ENCODE results near the gene EFHB.

EFHB gene

GRCh38 chr3:19945534-19945933 is 11.5 kb upstream of the EFHB start:
- Histone ChIP-seq H3K36me3 (replicated peaks in 1 of 2; ENCODE audit: control insufficient read depth in 2 of 2, insufficient read depth in 2 of 2, low read length in 2 of 2) (peaks cover 0 to 13% of the 10 kb centered on the region in 2 donors), H3K79me1 (ENCODE audit: low read depth, low read length) (peaks cover 2% of the 10 kb centered on the region), H2BK12ac (ENCODE audit: low read length) (no peak overlapping the region), H4K8ac (ENCODE audit: low read depth, low read length) (no peak overlapping the region), H2BK15ac (ENCODE audit: low read length) (no peak overlapping the region), H3K4me1 (ENCODE audit: control insufficient read depth in 2 of 2, insufficient read depth in 1 of 2, low read depth in 1 of 2, low read length in 2 of 2) (peaks cover 2 to 3% of the 10 kb centered on the region in 2 donors), H4K91ac (ENCODE audit: low read depth, low read length, poor library complexity) (no peak overlapping the region), H3K23ac (ENCODE audit: low read depth, low read length, poor library complexity) (no peak overlapping the region), H3K27me3 (ENCODE audit: control insufficient read depth in 3 of 3, insufficient read depth in 3 of 3, low read depth in 1 of 3, low read length in 3 of 3) (no peaks in the 10 kb centered on the region), H3K4ac (ENCODE audit: low read length) (no peak overlapping the region), H2BK120ac (ENCODE audit: low read depth, low read length) (no peak overlapping the region), H3K18ac (ENCODE audit: low read length) (no peak overlapping the region), H3K14ac (ENCODE audit: low read length) (no peak overlapping the region), H2AK5ac (ENCODE audit: low read depth, low read length) (no peak overlapping the region), H2AFZ (ENCODE audit: low read length) (no peak overlapping the region), H3K9me3 (replicated peaks in 1 of 2; ENCODE audit: control insufficient read depth in 2 of 2, insufficient read depth in 1 of 2, low read depth in 1 of 2, low read length in 2 of 2) (no peaks in the 10 kb centered on the region), H3K27ac (replicated peaks; ENCODE audit: low read length) (no peak overlapping the region), H2BK5ac (ENCODE audit: low read length) (no peak overlapping the region), H3K4me2 (ENCODE audit: insufficient read depth, low read length, poor library complexity, severe bottlenecking) (no peak overlapping the region), H3K4me3 (ENCODE audit: low read length in 2 of 2) (no peak overlapping the region), H3K9ac (ENCODE audit: low read depth, low read length, poor library complexity) (no peak overlapping the region)
- no peak for DNase-seq (ENCODE audit: low spot score)
- WGBS, 2 donors (ENCODE audit: extremely low coverage in 2 of 2, insufficient read length in 2 of 2, insufficient replicate concordance in 1 of 2), result no CpG with 5 or more reads among the region's 9 CpGs

GRCh38 chr3:19940643-19941042 is 6.6 kb upstream of the EFHB start:
- Histone ChIP-seq H3K4me2 (ENCODE audit: insufficient read depth, low read length, poor library complexity, severe bottlenecking) (no peak overlapping the region), H2AFZ (ENCODE audit: low read length) (no peak overlapping the region), H2BK15ac (ENCODE audit: low read length) (no peak overlapping the region), H2BK5ac (ENCODE audit: low read length) (no peak overlapping the region), H3K23ac (ENCODE audit: low read depth, low read length, poor library complexity) (no peak overlapping the region), H3K9me3 (replicated peaks in 1 of 2; ENCODE audit: control insufficient read depth in 2 of 2, insufficient read depth in 1 of 2, low read depth in 1 of 2, low read length in 2 of 2) (no peaks in the 10 kb centered on the region), H2BK120ac (ENCODE audit: low read depth, low read length) (no peak overlapping the region), H3K4me3 (ENCODE audit: low read length in 2 of 2) (no peak overlapping the region), H3K18ac (ENCODE audit: low read length) (no peak overlapping the region), H4K8ac (ENCODE audit: low read depth, low read length) (no peak overlapping the region), H3K4ac (ENCODE audit: low read length) (no peak overlapping the region), H3K27ac (replicated peaks; ENCODE audit: low read length) (no peak overlapping the region), H2BK12ac (ENCODE audit: low read length) (no peak overlapping the region), H3K36me3 (replicated peaks in 1 of 2; ENCODE audit: control insufficient read depth in 2 of 2, insufficient read depth in 2 of 2, low read length in 2 of 2) (no peaks in the 10 kb centered on the region), H4K91ac (ENCODE audit: low read depth, low read length, poor library complexity) (no peak overlapping the region), H3K9ac (ENCODE audit: low read depth, low read length, poor library complexity) (no peak overlapping the region), H3K14ac (ENCODE audit: low read length) (no peak overlapping the region), H3K27me3 (ENCODE audit: control insufficient read depth in 3 of 3, insufficient read depth in 3 of 3, low read depth in 1 of 3, low read length in 3 of 3) (no peaks in the 10 kb centered on the region), H2AK5ac (ENCODE audit: low read depth, low read length) (no peak overlapping the region), H3K79me1 (ENCODE audit: low read depth, low read length) (no peaks in the 10 kb centered on the region), H3K4me1 (ENCODE audit: control insufficient read depth in 2 of 2, insufficient read depth in 1 of 2, low read depth in 1 of 2, low read length in 2 of 2) (no peaks in the 10 kb centered on the region)
- DNase-seq (ENCODE audit: low spot score), result no peak
- no CpG with 5 or more reads among the region's 1 CpG for WGBS, 2 donors (ENCODE audit: extremely low coverage in 2 of 2, insufficient read length in 2 of 2, insufficient replicate concordance in 1 of 2)

- peaks cover 0 to 3% of the 10 kb centered on the region in 2 donors for H3K4me1 ChIP-seq (ENCODE audit: control insufficient read depth in 2 of 2, insufficient read depth in 1 of 2, low read depth in 1 of 2, low read length in 2 of 2)
- DNase-seq (ENCODE audit: low spot score), result no peak
- no peak overlapping the region for H4K91ac ChIP-seq (ENCODE audit: low read depth, low read length, poor library complexity)
- no peak overlapping the region for H3K4me2 ChIP-seq (ENCODE audit: insufficient read depth, low read length, poor library complexity, severe bottlenecking)
- H3K36me3 ChIP-seq (replicated peaks in 1 of 2; ENCODE audit: control insufficient read depth in 2 of 2, insufficient read depth in 2 of 2, low read length in 2 of 2), result no peaks in the 10 kb centered on the region
- no peak overlapping the region for H3K9ac ChIP-seq (ENCODE audit: low read depth, low read length, poor library complexity)
- H3K14ac ChIP-seq (ENCODE audit: low read length), result no peak overlapping the region
- no peak overlapping the region for H2BK12ac ChIP-seq (ENCODE audit: low read length)
- no peaks in the 10 kb centered on the region for H3K9me3 ChIP-seq (replicated peaks in 1 of 2; ENCODE audit: control insufficient read depth in 2 of 2, insufficient read depth in 1 of 2, low read depth in 1 of 2, low read length in 2 of 2)
- no peak overlapping the region for H2AFZ ChIP-seq (ENCODE audit: low read length)
- WGBS, 2 donors (ENCODE audit: extremely low coverage in 2 of 2, insufficient read length in 2 of 2, insufficient replicate concordance in 1 of 2), result no CpG with 5 or more reads among the region's 1 CpG
- no peak overlapping the region for H2BK15ac ChIP-seq (ENCODE audit: low read length)
- no peak overlapping the region for H3K4me3 ChIP-seq (ENCODE audit: low read length in 2 of 2)
- no peak overlapping the region for H3K18ac ChIP-seq (ENCODE audit: low read length)
- H3K23ac ChIP-seq (ENCODE audit: low read depth, low read length, poor library complexity), result no peak overlapping the region
- no peaks in the 10 kb centered on the region for H3K27me3 ChIP-seq (ENCODE audit: control insufficient read depth in 3 of 3, insufficient read depth in 3 of 3, low read depth in 1 of 3, low read length in 3 of 3)
- H2BK120ac ChIP-seq (ENCODE audit: low read depth, low read length), result no peak overlapping the region
- no peak overlapping the region for H4K8ac ChIP-seq (ENCODE audit: low read depth, low read length)
- H2AK5ac ChIP-seq (ENCODE audit: low read depth, low read length), result no peak overlapping the region
- H2BK5ac ChIP-seq (ENCODE audit: low read length), result no peak overlapping the region
- H3K79me1 ChIP-seq (ENCODE audit: low read depth, low read length), result no peaks in the 10 kb centered on the region
- H3K4ac ChIP-seq (ENCODE audit: low read length), result no peak overlapping the region
- H3K27ac ChIP-seq (replicated peaks; ENCODE audit: low read length), result no peak overlapping the region
These were observed 4.2 kb upstream of the EFHB start for GRCh38 chr3:19938295-19938627.

GRCh38 chr3:19937459-19938294 is 3.7 kb upstream of the EFHB start:
- Histone ChIP-seq H2AFZ (ENCODE audit: low read length) (no peak overlapping the region), H2AK5ac (ENCODE audit: low read depth, low read length) (no peak overlapping the region), H2BK15ac (ENCODE audit: low read length) (no peak overlapping the region), H3K4me2 (ENCODE audit: insufficient read depth, low read length, poor library complexity, severe bottlenecking) (no peak overlapping the region), H3K4ac (ENCODE audit: low read length) (no peak overlapping the region), H3K27ac (replicated peaks; ENCODE audit: low read length) (no peak overlapping the region), H4K8ac (ENCODE audit: low read depth, low read length) (no peak overlapping the region), H4K91ac (ENCODE audit: low read depth, low read length, poor library complexity) (no peak overlapping the region), H3K27me3 (ENCODE audit: control insufficient read depth in 3 of 3, insufficient read depth in 3 of 3, low read depth in 1 of 3, low read length in 3 of 3) (no peaks in the 10 kb centered on the region), H3K4me3 (ENCODE audit: low read length in 2 of 2) (no peak overlapping the region), H3K14ac (ENCODE audit: low read length) (no peak overlapping the region), H3K9me3 (replicated peaks in 1 of 2; ENCODE audit: control insufficient read depth in 2 of 2, insufficient read depth in 1 of 2, low read depth in 1 of 2, low read length in 2 of 2) (no peaks in the 10 kb centered on the region), H3K4me1 (ENCODE audit: control insufficient read depth in 2 of 2, insufficient read depth in 1 of 2, low read depth in 1 of 2, low read length in 2 of 2) (peaks cover 0 to 3% of the 10 kb centered on the region in 2 donors), H3K79me1 (ENCODE audit: low read depth, low read length) (no peaks in the 10 kb centered on the region), H2BK120ac (ENCODE audit: low read depth, low read length) (no peak overlapping the region), H3K23ac (ENCODE audit: low read depth, low read length, poor library complexity) (no peak overlapping the region), H3K9ac (ENCODE audit: low read depth, low read length, poor library complexity) (no peak overlapping the region), H3K18ac (ENCODE audit: low read length) (no peak overlapping the region), H2BK12ac (ENCODE audit: low read length) (no peak overlapping the region), H2BK5ac (ENCODE audit: low read length) (no peak overlapping the region), H3K36me3 (replicated peaks in 1 of 2; ENCODE audit: control insufficient read depth in 2 of 2, insufficient read depth in 2 of 2, low read length in 2 of 2) (no peaks in the 10 kb centered on the region)
- no peak for DNase-seq (ENCODE audit: low spot score)
- no CpG with 5 or more reads among the region's 7 CpGs for WGBS, 2 donors (ENCODE audit: extremely low coverage in 2 of 2, insufficient read length in 2 of 2, insufficient replicate concordance in 1 of 2)
